Measurements from ENCODE around the gene KRTAP10-10. TPM values are rescaled to one million over a fixed set of nuclear protein-coding genes. Genes with fewer than 3 reads are reported as not detected.
"Not testable (repeated sequence)": the region's sequence is repeated elsewhere in the genome, so short reads cannot be mapped to it uniquely, and the experiment has no call there.

KRTAP10-10 gene
- polyA plus RNA-seq, 1 experiment, result not detected

- no peak for TF ChIP-seq CTCF (IDR thresholded peaks at IDR 0.05; ENCODE audit: low read depth, low read length)
- Histone ChIP-seq H3K27ac (ENCODE audit: low read depth, low read length) (no peak overlapping the region), H3K27me3 (ENCODE audit: control insufficient read depth, insufficient read depth, low read length) (no peaks in the 10 kb centered on the region), H3K9me3 (ENCODE audit: control insufficient read depth, insufficient read depth, low read length) (peaks cover 14% of the 10 kb centered on the region), H3K4me3 (ENCODE audit: low read depth, low read length) (no peak overlapping the region)
- ChIA-PET POLR2A (no interaction called here), CTCF (no interaction called here)
- DNase-seq (ENCODE audit: low read depth, low spot score), result no peak
Measured at GRCh38 chr21:44639331-44639655, 2.1 kb downstream of the KRTAP10-10 start.

- POLR2A ChIA-PET, result no interaction called here
Measured at GRCh38 chr21:44640761-44641160, 3.6 kb downstream of the KRTAP10-10 start.

GRCh38 chr21:44643741-44644310 lies 6.7 kb downstream of the KRTAP10-10 start:
- ChIA-PET CTCF (no interaction called here), POLR2A (no interaction called here)
- DNase-seq (ENCODE audit: low read depth, low spot score), result no peak
- Histone ChIP-seq H3K27me3 (ENCODE audit: control insufficient read depth, insufficient read depth, low read length) (no peaks in the 10 kb centered on the region), H3K4me3 (ENCODE audit: low read depth, low read length) (no peak overlapping the region), H3K9me3 (ENCODE audit: control insufficient read depth, insufficient read depth, low read length) (peaks cover 41% of the 10 kb centered on the region), H3K27ac (ENCODE audit: low read depth, low read length) (no peak overlapping the region)
- no peak for TF ChIP-seq CTCF (IDR thresholded peaks at IDR 0.05; ENCODE audit: low read depth, low read length)

More at GRCh38 chr21:44640761-44641160, 3.6 kb downstream of the KRTAP10-10 start:
- peaks cover 21% of the 10 kb centered on the region for H3K9me3 ChIP-seq (ENCODE audit: control insufficient read depth, insufficient read depth, low read length)
- H3K27ac ChIP-seq (ENCODE audit: low read depth, low read length), result no peak overlapping the region
- H3K27me3 ChIP-seq (ENCODE audit: control insufficient read depth, insufficient read depth, low read length), result no peaks in the 10 kb centered on the region
- CTCF ChIA-PET, result no interaction called here
- no peak overlapping the region for H3K4me3 ChIP-seq (ENCODE audit: low read depth, low read length)
- TF ChIP-seq CTCF (IDR thresholded peaks at IDR 0.05; ENCODE audit: low read depth, low read length), result no peak
- no peak for DNase-seq (ENCODE audit: low read depth, low spot score)

- ChIA-PET POLR2A (no interaction called here), CTCF (no interaction called here)
- DNase-seq (ENCODE audit: low read depth, low spot score), result no peak
- TF ChIP-seq CTCF (IDR thresholded peaks at IDR 0.05; ENCODE audit: low read depth, low read length), result no peak
- no peaks in the 10 kb centered on the region for H3K27me3 ChIP-seq (ENCODE audit: control insufficient read depth, insufficient read depth, low read length)
- no peak overlapping the region for H3K4me3 ChIP-seq (ENCODE audit: low read depth, low read length)
- H3K9me3 ChIP-seq (ENCODE audit: control insufficient read depth, insufficient read depth, low read length), result peaks cover 43% of the 10 kb centered on the region
- H3K27ac ChIP-seq (ENCODE audit: low read depth, low read length), result no peak overlapping the region
Measured at GRCh38 chr21:44644878-44645277, 7.7 kb downstream of the KRTAP10-10 start.

- CTCF ChIA-PET; POLR2A ChIA-PET; H3K4me3 ChIP-seq (ENCODE audit: low read depth, low read length); DNase-seq (ENCODE audit: low read depth, low spot score); H3K27ac ChIP-seq (ENCODE audit: low read depth, low read length); H3K27me3 ChIP-seq (ENCODE audit: control insufficient read depth, insufficient read depth, low read length): not testable (repeated sequence)
- peaks cover 55% of the 10 kb centered on the region for H3K9me3 ChIP-seq (ENCODE audit: control insufficient read depth, insufficient read depth, low read length)
Measured at GRCh38 chr21:44646366-44647221, 9.4 kb downstream of the KRTAP10-10 start, which contains the start of gene KRTAP10-11. Gene KRTAP10-11, plus strand, starts transcription at chr21:44646414. Its CDS starts 45 bp downstream, at chr21:44646459.

Data from AG04450 (cell line).